Endothelial cell of umbilical vein (primary cell): ENCODE data around the gene RASGEF1C. TPM values are rescaled to one million over a fixed set of nuclear protein-coding genes. Genes with fewer than 3 reads are reported as not detected.

ENCODE experiments used
- BruUV-seq: library from RNA; stranded (reverse); fragments of 400-500 nt; replicated peaks from 2 replicates; lab custom pipeline; 2021; lab: Mats Ljungman, UMichigan
- CTCF ChIA-PET: fragments of 300-600, 350-600 bp; sonication (Branson Sonifier 250); formaldehyde crosslinking; loops from one replicate; lab custom pipeline; 2021; ENCODE audit warnings: antibody characterized with exemption, inconsistent platforms; lab: Charles Lee
- POLR2A ChIA-PET: fragments of 300-600, 350-600 bp; sonication (Branson Sonifier 250); formaldehyde crosslinking; loops from one replicate; lab custom pipeline; 2021; ENCODE audit warnings: antibody characterized with exemption, inconsistent platforms; lab: Charles Lee
- DNase-seq: peaks from one replicate; pipeline ENCODE4 v3.0.0-alpha.2; 2011; ENCODE audit warnings: low read depth, low spot score
- FAIRE-seq: peaks from 2 replicates; lab custom pipeline; 2011; peaks lifted over from hg19 to GRCh38; lab: Jason Lieb, UNC
- H2AFZ ChIP-seq: 2 replicates; pipeline ENCODE4 v1.6.0; 2012; ENCODE audit warnings: low read depth, low read length, control low read depth, inconsistent platforms
- H3K27ac ChIP-seq: 2 replicates; pipeline ENCODE4 v1.5.1; 2011; ENCODE audit warnings: low read depth, mild to moderate bottlenecking, control low read depth, low read length, moderate library complexity; ENCODE audit not compliant: insufficient read depth
- H3K27me3 ChIP-seq, 2 experiments: 2 replicates each; pipeline versions ENCODE4 v1.6.0 to v1.6.1; 2011; ENCODE audit warnings: low read length in 2 of 2, mixed read lengths in 1 of 2; ENCODE audit not compliant: control insufficient read depth in 2 of 2, insufficient read depth in 2 of 2
- H3K36me3 ChIP-seq, 2 experiments: 2 replicates in 1 of 2; 3 replicates in 1 of 2; pipeline ENCODE4 v1.5.1; 2011; ENCODE audit warnings: low read length in 2 of 2, mild to moderate bottlenecking in 1 of 2, moderate library complexity in 1 of 2; ENCODE audit not compliant: control insufficient read depth in 2 of 2, insufficient read depth in 2 of 2; ENCODE audit errors: extremely low read depth in 1 of 2
- H3K4me1 ChIP-seq: 3 replicates; pipeline ENCODE4 v1.5.1; 2011; ENCODE audit warnings: mild to moderate bottlenecking, low read length; ENCODE audit not compliant: control insufficient read depth, insufficient read depth; ENCODE audit errors: extremely low read depth
- H3K4me2 ChIP-seq: 2 replicates; pipeline ENCODE4 v1.6.1; 2011; ENCODE audit warnings: low read length, control low read depth, mixed read lengths; ENCODE audit not compliant: insufficient read depth
- H3K4me3 ChIP-seq, 3 experiments: fragments of 200-600 bp in 1 of 3; sonication (generic), shearing (Covaris generic) in 1 of 3; replicated peaks in 1 of 3; 2 replicates each; pipeline ENCODE4 v1.5.1; 2011 to 2016; ENCODE audit warnings: control low read depth in 3 of 3, low read length in 3 of 3, mild to moderate bottlenecking in 2 of 3, inconsistent platforms in 1 of 3, low read depth in 1 of 3, moderate library complexity in 1 of 3; ENCODE audit not compliant: insufficient read depth in 1 of 3
- H3K79me2 ChIP-seq: 2 replicates; pipeline ENCODE4 v1.6.0; 2012; ENCODE audit warnings: low read length, inconsistent platforms; ENCODE audit not compliant: control insufficient read depth, insufficient read depth
- H3K9ac ChIP-seq: replicated peaks from 2 replicates; pipeline ENCODE3; 2011; ENCODE audit warnings: low read length, control low read depth; ENCODE audit not compliant: insufficient read depth; ENCODE audit errors: extremely low read depth
- H3K9me1 ChIP-seq: replicated peaks from 3 replicates; pipeline ENCODE4 v1.6.0; 2011; ENCODE audit warnings: mild to moderate bottlenecking, low read length; ENCODE audit not compliant: control insufficient read depth, insufficient read depth; ENCODE audit errors: extremely low read depth
- H3K9me3 ChIP-seq: replicated peaks from 2 replicates; pipeline ENCODE4 v1.5.1; 2012; ENCODE audit warnings: low read length, inconsistent platforms; ENCODE audit not compliant: control insufficient read depth, insufficient read depth
- H4K20me1 ChIP-seq: replicated peaks from 2 replicates; pipeline ENCODE3; 2011; ENCODE audit warnings: mild to moderate bottlenecking, low read length; ENCODE audit not compliant: control insufficient read depth, insufficient read depth; ENCODE audit errors: extremely low read depth
- CTCF ChIP-seq, 2 donors: IDR thresholded peaks; 1 replicate in 1 of 2; 2 replicates in 1 of 2; pipeline ENCODE4 v1.5.1; 2011; ENCODE audit warnings: low read length in 2 of 2, mild to moderate bottlenecking in 2 of 2, moderate library complexity in 2 of 2, control low read depth in 1 of 2, inconsistent platforms in 1 of 2, low read depth in 1 of 2; ENCODE audit not compliant: insufficient read depth in 1 of 2; ENCODE audit errors: extremely low read depth in 1 of 2
- EZH2 ChIP-seq: IDR thresholded peaks from 2 replicates; pipeline ENCODE4 v1.6.1; 2012; ENCODE audit warnings: borderline replicate concordance, low read depth, mild to moderate bottlenecking, moderate library complexity, low read length, inconsistent platforms; ENCODE audit not compliant: severe bottlenecking
- FOS ChIP-seq: IDR thresholded peaks from 2 replicates; pipeline ENCODE4 v1.6.1; 2011; ENCODE audit warnings: mild to moderate bottlenecking, low read length, moderate library complexity, borderline replicate concordance; ENCODE audit not compliant: insufficient read depth
- GATA2 ChIP-seq: IDR thresholded peaks from 2 replicates; pipeline ENCODE4 v1.7.0; 2011; ENCODE audit warnings: low read depth, mild to moderate bottlenecking, moderate library complexity, mixed read lengths, low read length; ENCODE audit not compliant: insufficient read length, insufficient read depth
- JUN ChIP-seq: IDR thresholded peaks from 2 replicates; pipeline ENCODE4 v1.6.1; 2011; ENCODE audit warnings: borderline replicate concordance, low read depth; ENCODE audit not compliant: insufficient read length, insufficient read depth
- MAX ChIP-seq: IDR thresholded peaks from 2 replicates; pipeline ENCODE4 v1.6.1; 2011; ENCODE audit not compliant: insufficient read depth, insufficient read length
- MYC ChIP-seq: IDR thresholded peaks from one replicate; pipeline ENCODE4 v1.6.1; 2011; ENCODE audit warnings: mild to moderate bottlenecking, low read depth, low read length
- POLR2A ChIP-seq: IDR thresholded peaks from 2 replicates; pipeline ENCODE4 v1.6.1; 2012; ENCODE audit warnings: low read depth, mild to moderate bottlenecking, control low read depth, low read length
- POLR2AphosphoS5 ChIP-seq: IDR thresholded peaks from 2 replicates; pipeline ENCODE4 v1.6.1; 2012; ENCODE audit warnings: low read depth, mild to moderate bottlenecking, control low read depth, low read length, moderate library complexity; ENCODE audit not compliant: insufficient read depth
- dilution Hi-C: fragments of 300-500 bp; cut with MboI; formaldehyde crosslinking; loops from one replicate; pipeline ENCODE4 v1.15.0; 2019; ENCODE audit warnings: low sequenced_read_pairs; ENCODE audit not compliant: extremely low pct_ligation_motif_present
- intact Hi-C: fragments of 100-400 bp; cut with micrococcal nuclease; formaldehyde crosslinking; loops from one replicate; pipeline ENCODE4 v1.10.0; 2022
- polyA plus RNA-seq, 4 experiments: library from polyadenylated mRNA; depleted of rRNA in 3 of 4; stranded (reverse) in 3 of 4; unstranded in 1 of 4; fragments of >200 nt; gene quantifications; 2 replicates each; pipeline versions ENCODE4 v1.2.1 to v1.2.3, GENCODE V29; 2011 to 2012; ENCODE audit warnings: missing spikeins in 1 of 4
- total RNA-seq: library from RNA; stranded (reverse); gene quantifications from 2 replicates; pipeline ENCODE4 v1.2.3, GENCODE V29; 2021

RASGEF1C gene
- total and polyA plus RNA-seq, 2 donors (not counting 3 experiments of a cell fraction or from before 2014, with no cell fraction given): not detected

- Histone ChIP-seq H3K79me2 (no peaks in the 10 kb centered on the region), H3K27ac (no peak overlapping the region), H4K20me1 (no peaks in the 10 kb centered on the region), H2AFZ (no peak overlapping the region), H3K4me2 (no peak overlapping the region), H3K4me3 (no peak overlapping the region), H3K9me1 (no peaks in the 10 kb centered on the region), H3K4me1 (no peaks in the 10 kb centered on the region), H3K27me3 (no peaks in the 10 kb centered on the region), H3K36me3 (no peaks in the 10 kb centered on the region), H3K9me3 (no peaks in the 10 kb centered on the region), H3K9ac (no peak overlapping the region)
- intact Hi-C loops (no loop called here), dilution Hi-C loops (no loop called here)
- ChIA-PET CTCF (no interaction called here), POLR2A (no interaction called here)
- TF ChIP-seq POLR2A (no peak), GATA2 (no peak), JUN (no peak), POLR2AphosphoS5 (no peak), FOS (no peak), CTCF (IDR thresholded peaks at IDR 0.05; ENCODE audit: extremely low read depth in 1 of 2, insufficient read depth in 1 of 2, low read depth in 1 of 2, low read length in 2 of 2) (no peak), EZH2 (no peak), MYC (no peak), MAX (no peak)
- DNase-seq: no peak
- FAIRE-seq: no peak
- no TSS peak for BruUV-seq
Measured at GRCh38 chr5:180172447-180173197, 36.4 kb downstream of the RASGEF1C start.
